IPS DF 6.9 (cell line): ENCODE results near the gene SH3YL1.
A peak's percentile ranks its signal among the peaks of the same experiment; 100 is the strongest.

ENCODE experiments used
- DNase-seq: peaks from one replicate; pipeline ENCODE4 v3.0.0-alpha.2; 2013; ENCODE audit warnings: low read depth, low spot score
- H3K27ac ChIP-seq: one replicate; pipeline ENCODE4 v1.5.1; 2013; ENCODE audit warnings: low read length, control low read depth
- H3K27me3 ChIP-seq: 2 replicates; pipeline ENCODE4 v1.6.1; 2013; ENCODE audit warnings: mild to moderate bottlenecking, low read length; ENCODE audit not compliant: control insufficient read depth, insufficient read depth
- H3K36me3 ChIP-seq: 2 replicates; pipeline ENCODE4 v1.6.1; 2013; ENCODE audit warnings: low read length; ENCODE audit not compliant: control insufficient read depth, insufficient read depth
- H3K4me1 ChIP-seq: 2 replicates; pipeline ENCODE4 v1.6.1; 2013; ENCODE audit warnings: low read length; ENCODE audit not compliant: control insufficient read depth, insufficient read depth
- H3K4me3 ChIP-seq: 2 replicates; pipeline ENCODE4 v1.5.1; 2013; ENCODE audit warnings: mild to moderate bottlenecking, low read length
- H3K9me3 ChIP-seq: 2 replicates; pipeline ENCODE4 v1.6.1; 2013; ENCODE audit warnings: low read length, inconsistent platforms; ENCODE audit not compliant: control insufficient read depth, insufficient read depth
- WGBS: extraction: QIAGEN DNeasy Blood & Tissue Kit; methylation state at CpG from one replicate; pipeline ENCODE4 v1.1.7; 2013; ENCODE audit warnings: mixed read lengths, missing lambda C conversion rate; ENCODE audit not compliant: insufficient read length, insufficient coverage; 5-methylcytosine and 5-hydroxymethylcytosine counted together

SH3YL1 gene, protein sequence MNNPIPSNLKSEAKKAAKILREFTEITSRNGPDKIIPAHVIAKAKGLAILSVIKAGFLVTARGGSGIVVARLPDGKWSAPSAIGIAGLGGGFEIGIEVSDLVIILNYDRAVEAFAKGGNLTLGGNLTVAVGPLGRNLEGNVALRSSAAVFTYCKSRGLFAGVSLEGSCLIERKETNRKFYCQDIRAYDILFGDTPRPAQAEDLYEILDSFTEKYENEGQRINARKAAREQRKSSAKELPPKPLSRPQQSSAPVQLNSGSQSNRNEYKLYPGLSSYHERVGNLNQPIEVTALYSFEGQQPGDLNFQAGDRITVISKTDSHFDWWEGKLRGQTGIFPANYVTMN

GRCh38 chr2:263774-264492 is at the start of gene SH3YL1:
SH3YL1 (minus strand) TSS chr2:264032; CDS start chr2:263984, 48 bp downstream.
- Histone ChIP-seq H3K27me3 (no peaks in the 10 kb centered on the region), H3K27ac (no peak within 1 kb of the TSS), H3K9me3 (no peaks in the 10 kb centered on the region), H3K36me3 (0 out of 2 replicates have a peak, but pooled peaks cover 2% of the 10 kb centered on the region), H3K4me3 (peak within 1 kb of the TSS; percentile 94), H3K4me1 (0 out of 2 replicates have a peak, but pooled peaks cover 2% of the 10 kb centered on the region)
- DNase-seq: no peak
- WGBS: no CpG with 5 or more reads among the region's 77 CpGs

DNA sequence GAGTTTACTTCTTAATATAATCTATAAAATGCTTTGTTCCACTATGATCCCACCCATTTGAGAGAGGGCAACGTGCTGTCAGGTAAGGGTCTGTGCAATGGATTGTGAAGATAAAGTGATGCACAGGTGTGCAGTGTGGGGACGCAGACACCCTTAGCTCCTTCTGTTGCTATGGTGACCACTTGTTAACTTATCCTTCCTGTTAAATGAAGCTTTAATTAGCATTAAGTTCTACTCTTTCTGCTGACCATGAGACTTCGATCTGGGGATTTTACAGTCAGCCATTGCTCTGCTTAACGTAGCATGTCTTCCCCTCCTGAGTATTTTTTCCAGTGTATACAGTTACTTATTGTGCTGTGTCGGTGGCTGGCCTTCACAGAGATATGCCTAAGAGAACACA is 47.2 kb upstream of the SH3YL1 start:
- DNase-seq: no peak
- peaks cover 4% of the 10 kb centered on the region; the same call in 1 of the 2 replicates for H3K4me1 ChIP-seq
- no CpG with 5 or more reads among the region's 5 CpGs for WGBS
- H3K36me3 ChIP-seq: no peaks in the 10 kb centered on the region
- H3K9me3 ChIP-seq: no peaks in the 10 kb centered on the region
- no peak overlapping the region for H3K4me3 ChIP-seq
- no peak overlapping the region for H3K27ac ChIP-seq
- no peaks in the 10 kb centered on the region for H3K27me3 ChIP-seq

- no peak overlapping the region for H3K27ac ChIP-seq
- DNase-seq: no peak
- H3K4me1 ChIP-seq: peaks cover 4% of the 10 kb centered on the region; the same call in 1 of the 2 replicates
- H3K4me3 ChIP-seq: no peak overlapping the region
- no peaks in the 10 kb centered on the region for H3K36me3 ChIP-seq
- no peaks in the 10 kb centered on the region for H3K27me3 ChIP-seq
- no peaks in the 10 kb centered on the region for H3K9me3 ChIP-seq
- no CpG with 5 or more reads among the region's 10 CpGs for WGBS
Observed at GRCh38 chr2:309954-310510, 46.2 kb upstream of the SH3YL1 start.

GRCh38 chr2:309148-309953 is 45.5 kb upstream of the SH3YL1 start:
- no peak overlapping the region for H3K27ac ChIP-seq
- no peaks in the 10 kb centered on the region for H3K9me3 ChIP-seq
- H3K4me1 ChIP-seq: peaks cover 4% of the 10 kb centered on the region; the same call in 1 of the 2 replicates
- H3K36me3 ChIP-seq: no peaks in the 10 kb centered on the region
- peak; percentile 61 for DNase-seq
- WGBS: no CpG with 5 or more reads among the region's 13 CpGs
- H3K4me3 ChIP-seq: no peak overlapping the region
- no peaks in the 10 kb centered on the region for H3K27me3 ChIP-seq

GRCh38 chr2:305366-305765 is 41.5 kb upstream of the SH3YL1 start:
- no peak for DNase-seq
- Histone ChIP-seq H3K27ac (no peak overlapping the region), H3K27me3 (no peaks in the 10 kb centered on the region), H3K4me3 (no peak overlapping the region), H3K36me3 (no peaks in the 10 kb centered on the region), H3K4me1 (peaks cover 4% of the 10 kb centered on the region; the same call in 1 of the 2 replicates), H3K9me3 (no peaks in the 10 kb centered on the region)
- WGBS: no CpG with 5 or more reads among the region's 9 CpGs

DNA sequence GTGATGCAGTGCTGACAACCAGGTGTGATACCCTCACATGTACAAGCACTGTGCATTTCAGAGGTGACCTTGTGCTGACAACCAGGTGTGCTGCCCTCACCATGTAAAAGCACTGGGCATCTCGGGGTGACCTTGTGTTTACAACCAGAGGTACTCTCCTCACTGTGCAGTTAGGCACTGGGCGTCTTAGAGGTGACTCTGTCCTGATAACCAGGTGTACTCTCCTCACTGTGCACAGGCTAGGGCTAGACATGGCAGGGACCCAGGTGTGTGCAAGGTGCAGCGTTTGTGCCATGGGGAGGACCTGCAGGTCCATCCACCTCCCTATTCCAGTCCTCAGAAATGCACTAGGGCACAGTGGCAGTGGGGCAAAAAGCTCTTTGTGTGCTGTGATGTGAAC is 32.5 kb upstream of the SH3YL1 start:
- WGBS: no CpG with 5 or more reads among the region's 3 CpGs
- no peaks in the 10 kb centered on the region for H3K27me3 ChIP-seq
- no peaks in the 10 kb centered on the region for H3K36me3 ChIP-seq
- no peak overlapping the region for H3K4me3 ChIP-seq
- no peak overlapping the region for H3K27ac ChIP-seq
- no peaks in the 10 kb centered on the region for H3K4me1 ChIP-seq
- DNase-seq: no peak
- no peaks in the 10 kb centered on the region for H3K9me3 ChIP-seq

- no peaks in the 10 kb centered on the region for H3K36me3 ChIP-seq
- DNase-seq: no peak
Observed at GRCh38 chr2:295090-295489, 31.3 kb upstream of the SH3YL1 start.

GRCh38 chr2:290090-290722 is 26.4 kb upstream of the SH3YL1 start:
- WGBS: no CpG with 5 or more reads among the region's 15 CpGs
- Histone ChIP-seq H3K4me3 (peak overlapping the region; percentile 50; the same call in 1 of the 2 replicates), H3K4me1 (0 out of 2 replicates have a peak, but pooled peaks cover 3% of the 10 kb centered on the region), H3K36me3 (no peaks in the 10 kb centered on the region), H3K27me3 (peaks cover 10% of the 10 kb centered on the region), H3K27ac (no peak overlapping the region), H3K9me3 (no peaks in the 10 kb centered on the region)
- no peak for DNase-seq

More at GRCh38 chr2:295090-295489, 31.3 kb upstream of the SH3YL1 start:
- no peak overlapping the region for H3K4me3 ChIP-seq
- no peaks in the 10 kb centered on the region for H3K9me3 ChIP-seq
- H3K27me3 ChIP-seq: no peaks in the 10 kb centered on the region
- WGBS: no CpG with 5 or more reads among the region's 5 CpGs
- H3K4me1 ChIP-seq: no peaks in the 10 kb centered on the region
- H3K27ac ChIP-seq: no peak overlapping the region

DNA sequence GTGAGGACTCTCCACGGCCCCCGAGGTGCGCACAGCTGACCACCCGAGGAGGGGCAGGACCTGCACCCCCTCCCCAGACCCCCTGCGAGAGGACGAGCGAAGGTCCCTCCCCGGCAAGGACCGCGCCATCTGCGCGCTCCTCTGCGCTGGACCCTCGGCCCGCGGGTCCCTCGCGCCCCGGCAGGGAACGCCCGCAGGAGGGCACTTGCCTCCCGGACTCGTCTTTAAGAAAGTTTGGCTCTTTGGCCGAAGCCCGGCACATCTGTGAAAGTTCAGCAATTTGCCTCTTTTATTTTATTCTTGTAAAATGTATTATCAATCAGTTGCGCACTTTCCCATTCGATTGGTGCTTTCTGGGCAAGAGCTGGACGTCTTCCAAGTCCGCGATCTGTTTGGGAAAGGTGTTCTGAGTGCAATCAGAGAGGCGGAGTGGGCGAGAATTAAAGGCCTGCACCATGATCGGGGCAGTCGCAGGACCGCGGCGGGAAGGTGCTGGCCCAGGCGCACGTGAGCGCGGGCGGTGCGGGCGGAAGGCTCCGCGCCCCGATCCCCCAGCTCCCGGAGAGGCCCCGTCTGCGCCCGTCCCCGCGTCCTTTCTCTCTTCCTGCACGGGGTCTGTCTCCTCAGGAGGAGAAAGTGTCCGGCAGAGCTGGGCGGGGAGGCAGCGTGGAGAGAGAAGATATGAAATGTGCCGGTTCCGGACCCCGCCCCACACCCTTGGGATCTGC is 25.7 kb upstream of the SH3YL1 start:
- Histone ChIP-seq H3K4me3 (peak overlapping the region; percentile 50; the same call in 1 of the 2 replicates), H3K9me3 (no peaks in the 10 kb centered on the region), H3K36me3 (no peaks in the 10 kb centered on the region), H3K4me1 (peaks cover 7% of the 10 kb centered on the region; the same call in 1 of the 2 replicates), H3K27me3 (peaks cover 10% of the 10 kb centered on the region), H3K27ac (no peak overlapping the region)
- WGBS: no CpG with 5 or more reads among the region's 60 CpGs
- no peak for DNase-seq
